ENCODE measurements around the gene HEXA.
"Not testable (repeated sequence)": the region's sequence is repeated elsewhere in the genome, so short reads cannot be mapped to it uniquely, and the experiment has no call there.

HEXA gene

GRCh38 chr15:72375846-72376581, at the start of gene HEXA:
TSS of gene HEXA (minus strand) at chr15:72376014. CDS start at chr15:72375972, 42 bp downstream.
- peak; percentile 99 for DNase-seq (ENCODE audit: low read depth)

GRCh38 chr15:72423256-72423655, 47.4 kb upstream of the HEXA start:
- DNase-seq (ENCODE audit: low read depth): no peak

GRCh38 chr15:72421484-72421883, 45.7 kb upstream of the HEXA start:
- no peak for DNase-seq (ENCODE audit: low read depth)

DNA sequence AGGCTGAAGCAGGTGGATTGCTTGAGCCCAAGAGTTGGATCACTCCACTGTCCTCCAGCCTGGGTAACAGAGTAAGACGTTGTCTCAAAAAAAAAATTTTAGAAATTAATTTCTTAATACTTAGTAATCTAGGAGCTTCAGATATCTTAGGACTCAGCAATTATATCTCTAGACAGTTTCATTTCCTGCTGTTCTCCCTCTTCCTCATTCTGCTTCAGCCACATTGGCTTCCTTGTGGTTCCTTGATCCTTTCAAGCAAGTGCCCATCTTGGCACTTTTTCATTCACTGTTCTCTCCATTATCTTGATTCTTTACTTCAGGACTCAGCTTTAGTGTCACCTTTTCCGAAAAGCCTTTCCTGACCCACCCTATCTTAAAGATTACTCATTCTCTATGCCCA, 44.8 kb upstream of the HEXA start:
- DNase-seq (ENCODE audit: low read depth): no peak

DNA sequence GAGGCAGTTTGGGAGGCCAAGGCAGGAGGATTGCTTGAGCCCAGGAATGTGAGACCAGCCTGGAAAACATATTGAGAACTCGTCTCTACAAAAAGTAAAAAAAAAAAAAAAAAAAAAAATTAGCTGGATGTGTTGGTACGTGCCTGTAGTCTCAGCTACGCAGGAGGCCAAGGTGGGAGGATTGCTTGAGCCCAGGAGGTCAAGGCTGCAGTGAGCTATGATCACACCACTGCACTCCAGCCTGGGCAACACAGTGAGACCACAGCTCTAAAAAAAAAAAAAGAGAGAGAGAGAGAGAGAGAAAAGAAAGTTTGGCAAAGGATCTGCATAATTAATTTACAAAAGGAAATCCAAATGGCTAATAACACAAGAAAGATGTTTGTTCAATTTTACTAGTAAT, 44.0 kb upstream of the HEXA start:
- DNase-seq (ENCODE audit: low read depth): not testable (repeated sequence)

- DNase-seq (ENCODE audit: low read depth): no peak
Measured at GRCh38 chr15:72415304-72415703, 39.5 kb upstream of the HEXA start.

DNA sequence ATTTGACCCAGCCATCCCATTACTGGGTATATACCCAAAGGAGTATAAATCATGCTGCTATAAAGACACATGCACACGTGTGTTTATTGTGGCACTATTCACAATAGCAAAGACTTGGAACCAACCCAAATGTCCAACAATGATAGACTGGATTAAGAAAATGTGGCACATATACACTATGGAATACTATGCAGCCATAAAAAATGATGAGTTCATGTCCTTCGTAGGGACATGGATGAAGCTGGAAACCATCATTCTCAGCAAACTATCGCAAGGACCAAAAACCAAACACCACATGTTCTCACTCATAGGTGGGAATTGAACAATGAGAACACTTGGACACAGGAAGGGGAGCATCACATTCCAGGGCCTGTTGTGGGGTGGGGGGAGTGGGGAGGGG, 37.5 kb upstream of the HEXA start:
- not testable (repeated sequence) for DNase-seq (ENCODE audit: low read depth)

GRCh38 chr15:72411544-72411943, 35.7 kb upstream of the HEXA start:
- no peak for DNase-seq (ENCODE audit: low read depth)

- no peak for DNase-seq (ENCODE audit: low read depth)
Measured at GRCh38 chr15:72411111-72411510, 35.3 kb upstream of the HEXA start.

DNA sequence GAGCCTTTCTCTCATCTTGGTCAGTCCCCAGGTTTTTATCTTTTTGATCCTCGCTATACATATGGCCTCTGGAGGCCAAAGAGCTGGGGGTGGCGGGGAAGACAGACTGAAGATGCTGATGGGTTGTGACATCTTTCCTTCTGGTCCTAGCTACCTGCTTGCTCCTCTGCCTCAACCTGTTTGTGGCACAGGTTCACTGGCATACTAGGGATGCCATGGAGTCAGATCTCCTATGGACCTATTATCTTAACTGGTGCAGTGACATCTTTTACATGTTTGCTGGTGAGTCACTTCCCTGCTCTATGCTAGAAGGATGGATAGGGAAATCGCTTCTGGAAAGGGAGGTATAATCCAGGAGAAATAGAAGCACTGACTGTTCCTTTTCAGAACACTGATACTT, 31.1 kb upstream of the HEXA start:
- no peak for DNase-seq (ENCODE audit: low read depth)

DNA sequence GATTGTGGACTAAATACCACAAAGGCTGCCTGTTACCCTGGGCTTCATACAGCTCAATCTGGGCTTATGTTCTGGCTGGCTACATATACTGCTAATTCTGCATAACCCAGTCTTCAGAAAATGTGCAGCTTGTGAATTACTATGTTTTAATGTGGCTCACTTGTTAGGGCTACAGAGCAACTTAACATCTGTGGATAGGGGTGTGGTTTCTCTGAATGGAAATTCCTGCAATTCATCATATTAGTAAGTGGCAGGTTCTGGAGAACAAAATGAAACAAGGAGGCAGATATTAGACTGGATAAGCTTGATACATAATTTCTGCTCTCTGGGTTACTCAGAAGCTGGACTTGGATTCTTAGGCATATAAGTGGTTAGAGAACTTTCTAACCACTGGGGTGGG, 29.0 kb upstream of the HEXA start:
- DNase-seq (ENCODE audit: low read depth): no peak

DNA sequence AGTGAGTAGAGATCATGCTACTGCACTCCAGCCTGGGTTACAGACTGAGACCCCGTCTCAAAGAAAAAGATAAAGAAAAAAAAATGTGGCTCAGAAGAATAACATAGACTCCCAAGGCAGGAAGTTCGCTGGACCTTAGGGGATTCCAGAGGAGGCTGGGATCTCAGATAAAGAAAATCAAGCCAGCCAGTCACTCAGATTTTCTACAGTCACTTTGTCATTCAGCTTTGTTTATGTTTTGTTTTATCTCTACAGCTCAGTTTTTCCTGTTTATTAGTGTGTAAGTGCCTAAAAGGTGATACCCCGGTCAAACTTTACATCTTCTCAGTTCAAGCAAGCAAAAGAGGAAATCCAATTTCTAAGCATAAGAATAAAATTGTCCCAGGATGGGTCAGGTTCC, 28.5 kb upstream of the HEXA start:
- DNase-seq (ENCODE audit: low read depth): no peak

GRCh38 chr15:72402726-72403125, 26.9 kb upstream of the HEXA start:
- no peak for DNase-seq (ENCODE audit: low read depth)

GRCh38 chr15:72398648-72399047, 22.8 kb upstream of the HEXA start:
- no peak for DNase-seq (ENCODE audit: low read depth)

DNA sequence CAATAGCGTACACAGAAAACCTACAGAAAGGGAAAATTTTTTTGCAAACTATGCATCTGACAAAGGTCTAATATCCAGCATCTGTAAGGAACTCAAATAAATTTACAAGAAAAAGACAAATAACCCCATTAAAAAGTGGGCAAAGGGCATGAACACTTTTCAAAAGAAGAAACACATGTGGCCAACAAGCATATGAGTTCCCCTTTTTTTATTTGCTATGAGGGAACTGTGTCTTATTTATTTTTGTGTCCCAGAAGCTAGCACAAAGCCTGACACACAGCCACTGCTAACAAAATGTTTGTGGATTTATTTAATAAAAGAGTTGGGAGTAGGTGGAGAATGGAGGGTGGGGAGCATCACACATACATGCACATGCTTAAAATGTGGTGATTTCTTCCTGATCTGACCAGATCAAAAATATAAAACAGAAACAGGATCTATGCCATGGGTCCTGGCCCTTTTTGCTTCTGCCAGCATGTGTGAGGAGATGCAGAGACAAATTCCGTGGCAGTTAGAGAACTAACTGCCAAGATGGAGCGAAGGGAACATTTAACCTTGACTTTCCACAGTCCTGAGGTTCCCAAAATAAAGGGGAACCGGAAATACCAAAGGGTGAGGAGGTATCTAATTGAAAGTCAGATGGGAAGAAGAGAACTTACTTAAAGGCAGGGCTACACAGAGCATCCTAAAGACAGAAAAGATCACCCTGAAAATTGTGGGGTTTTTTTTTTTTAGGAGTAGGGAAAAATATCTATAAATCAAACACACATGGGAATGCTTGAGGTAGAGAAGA, 22.2 kb upstream of the HEXA start, which contains the start of gene TMEM202:
Gene TMEM202, plus strand, starts transcription at position 510 of the 793 bp plus-strand sequence. Its CDS starts 22 bp downstream, at position 532.
- no peak for DNase-seq (ENCODE audit: low read depth)

GRCh38 chr15:72396331-72396730, 20.5 kb upstream of the HEXA start:
- not testable (repeated sequence) for DNase-seq (ENCODE audit: low read depth)

GRCh38 chr15:72389231-72389630, 13.4 kb upstream of the HEXA start:
- no peak for DNase-seq (ENCODE audit: low read depth)

DNA sequence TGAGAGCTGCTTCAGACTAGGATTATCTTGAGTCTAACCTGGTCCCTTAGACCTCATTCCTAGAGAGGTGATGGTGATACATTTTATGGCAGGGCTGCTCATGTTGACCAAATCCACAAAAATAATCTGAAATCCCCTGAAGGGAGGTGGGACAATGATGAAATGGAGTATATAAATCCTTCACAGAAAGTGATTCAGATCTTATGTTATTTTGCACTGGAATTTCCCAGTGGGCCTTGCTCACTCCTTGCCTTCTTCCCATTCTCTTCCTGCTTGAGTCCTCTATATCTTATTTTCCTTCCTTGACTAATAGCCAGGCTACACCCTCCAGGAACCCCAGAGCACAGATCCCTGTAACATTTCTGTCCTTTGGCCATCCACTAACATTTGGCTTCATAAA, 11.9 kb upstream of the HEXA start:
- no peak for DNase-seq (ENCODE audit: low read depth)

DNA sequence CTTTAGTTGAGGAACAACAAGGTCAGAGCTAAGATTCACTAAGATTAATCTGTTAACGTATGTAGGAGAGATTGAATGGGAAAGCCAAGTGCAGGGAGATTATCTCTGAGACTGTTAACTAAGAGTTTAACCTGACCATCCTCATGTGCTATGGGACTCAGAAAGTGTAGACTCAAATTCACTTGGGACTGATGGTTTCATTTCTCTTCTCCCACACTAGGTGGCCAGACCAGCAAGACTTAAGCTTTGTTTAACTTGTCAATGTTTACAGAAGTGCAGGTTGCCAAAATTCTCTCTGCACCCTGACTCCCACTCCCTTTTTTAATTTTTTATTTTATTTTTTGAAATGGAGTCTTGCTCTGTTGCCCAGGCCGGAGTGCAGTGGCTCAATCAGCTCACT, 6.3 kb upstream of the HEXA start:
- no peak for DNase-seq (ENCODE audit: low read depth)

- no peak for DNase-seq (ENCODE audit: low read depth)
Measured at GRCh38 chr15:72380743-72381142, 4.9 kb upstream of the HEXA start.

- DNase-seq (ENCODE audit: low read depth): no peak
Measured at GRCh38 chr15:72379856-72380430, 4.1 kb upstream of the HEXA start.

DNA sequence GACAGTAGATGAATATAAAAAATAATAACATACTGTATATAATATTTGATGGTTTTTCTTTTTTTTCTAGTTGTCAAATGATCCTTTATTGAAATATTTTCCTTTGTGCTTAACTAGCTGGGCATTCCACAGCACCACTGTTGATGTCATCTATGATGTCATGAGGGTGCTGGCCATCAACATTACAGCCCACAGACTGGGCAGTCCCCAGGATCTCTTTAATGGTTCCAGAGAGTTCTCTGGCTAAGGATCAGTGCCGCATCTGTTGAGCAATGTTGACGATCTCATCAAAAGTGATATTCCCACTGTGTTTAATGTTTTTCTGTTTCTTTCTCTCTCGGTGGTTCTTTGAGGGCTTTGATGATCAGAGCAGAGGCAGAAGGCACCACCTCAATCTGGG, 3.3 kb upstream of the HEXA start:
- DNase-seq (ENCODE audit: low read depth): not testable (repeated sequence)

- no peak for DNase-seq (ENCODE audit: low read depth)
Measured at GRCh38 chr15:72377331-72377730, 1.5 kb upstream of the HEXA start.

Data from CMK (cell line).